ENCODE data around the gene SDK1. TPM values are rescaled to one million over a fixed set of nuclear protein-coding genes. Genes with fewer than 3 reads are reported as not detected.

SDK1 gene
- total RNA-seq, 1 donor from 2014 or later = 0.34 TPM

DNA sequence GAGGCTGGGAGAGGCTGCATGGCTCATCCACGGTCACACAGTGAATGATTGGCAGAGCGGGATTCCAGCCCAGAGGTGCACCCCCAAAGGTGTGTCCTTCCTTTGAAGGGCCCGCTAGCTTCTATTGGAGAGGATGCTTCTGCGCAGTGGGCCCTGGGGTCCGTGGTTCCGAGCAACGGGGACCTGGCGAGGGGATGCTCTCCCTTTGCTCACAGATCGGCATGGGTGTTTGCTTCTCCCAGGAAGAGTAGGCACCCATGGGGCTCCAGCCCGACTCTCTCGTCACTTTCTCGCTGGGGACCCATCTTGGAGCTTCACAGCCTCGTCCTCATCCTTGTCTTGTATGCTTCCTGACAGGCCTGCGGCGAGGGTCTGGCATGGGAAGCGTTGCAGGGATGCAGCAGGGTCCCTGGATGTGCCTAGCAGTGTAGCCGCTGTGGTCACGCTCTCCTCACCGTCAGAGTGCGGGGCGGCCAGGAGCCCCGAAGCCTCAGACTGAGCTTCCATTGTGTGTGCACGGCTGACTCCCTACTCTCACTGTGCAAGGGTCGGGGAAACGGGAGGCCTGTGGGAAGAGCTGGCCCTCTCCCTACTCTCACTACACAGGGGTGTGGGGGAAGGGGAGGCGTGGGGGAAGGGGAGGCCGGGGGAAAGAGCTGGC, 842.6 kb downstream of the SDK1 start:
- DNase-seq = no peak

DNA sequence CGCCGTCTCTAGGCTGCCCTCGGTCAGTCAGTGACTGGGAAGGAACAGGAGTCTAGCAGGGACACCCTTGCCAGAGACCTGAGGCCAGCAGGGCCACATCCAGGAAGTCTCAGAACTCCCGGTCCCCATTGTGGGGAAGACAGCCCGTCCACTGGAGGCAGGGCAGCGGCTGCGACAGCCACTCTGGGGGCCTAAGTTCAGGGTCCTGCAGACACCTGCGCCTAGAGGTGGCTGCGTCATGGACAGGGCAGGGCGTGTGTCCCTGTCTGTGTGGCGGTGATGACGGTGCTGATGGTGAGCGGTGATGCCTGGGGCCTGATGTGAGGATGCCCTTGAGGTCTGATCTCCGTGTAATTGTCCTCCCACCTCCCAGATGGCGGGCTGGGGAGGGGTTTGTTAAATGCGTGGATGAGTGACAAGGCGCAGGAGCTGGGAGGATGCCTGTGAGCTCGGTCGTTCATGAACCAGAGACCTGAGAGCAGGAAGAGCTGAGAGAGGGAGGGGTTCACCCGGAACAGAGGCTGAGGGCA, 843.2 kb downstream of the SDK1 start:
- DNase-seq = no peak

DNA sequence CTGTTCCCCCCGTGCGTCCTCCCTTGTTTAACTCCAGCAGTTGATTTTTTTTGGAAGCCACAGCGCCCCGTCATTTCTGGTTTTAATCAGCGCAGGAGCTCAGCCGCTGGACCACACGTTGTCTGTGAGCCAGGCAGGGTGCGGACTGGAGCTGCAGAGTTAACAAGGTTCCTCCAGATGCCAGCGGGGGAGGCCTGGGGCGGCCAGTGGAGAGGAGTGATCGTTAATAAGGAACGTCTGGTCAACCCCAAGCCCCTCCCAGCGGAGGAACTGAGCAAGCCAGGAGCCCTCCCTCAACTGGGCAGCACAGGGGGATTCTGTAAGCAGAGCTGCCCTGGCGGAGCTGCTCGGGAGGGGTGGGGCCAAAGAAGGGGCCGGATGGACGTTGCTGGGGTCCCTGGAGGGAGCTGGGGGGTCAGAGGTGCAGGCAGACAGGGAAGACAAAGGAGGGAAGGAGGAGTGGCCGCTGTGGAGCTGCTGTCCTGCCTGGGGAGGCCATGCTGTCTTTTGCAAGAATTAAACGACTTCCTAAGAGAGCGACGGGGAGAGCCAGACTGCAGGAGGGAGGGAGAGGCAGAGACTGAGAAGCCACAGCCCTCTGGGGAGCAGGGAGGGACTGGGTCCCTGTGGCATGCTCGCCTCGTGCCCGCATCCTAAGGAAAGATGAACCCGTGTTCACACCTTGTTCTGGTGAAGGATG, 843.9 kb downstream of the SDK1 start:
- DNase-seq = peak; percentile 24

DNA sequence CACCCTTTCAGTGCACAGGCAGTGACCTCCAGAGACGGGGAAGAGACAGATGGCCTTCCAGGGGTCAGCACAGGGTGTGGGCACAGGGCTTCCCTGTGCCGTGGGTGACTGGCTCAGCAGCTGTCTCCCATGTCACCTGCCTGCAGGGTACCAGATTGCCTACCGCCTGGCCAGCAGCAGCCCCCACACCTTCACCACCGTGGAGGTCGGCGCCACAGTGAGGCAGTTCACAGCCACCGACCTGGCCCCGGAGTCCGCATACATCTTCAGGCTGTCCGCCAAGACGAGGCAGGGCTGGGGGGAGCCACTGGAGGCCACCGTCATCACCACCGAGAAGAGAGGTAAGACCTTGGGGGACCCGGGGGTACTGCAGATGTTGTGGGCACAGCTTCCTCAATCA, 844.5 kb downstream of the SDK1 start:
- DNase-seq = no peak

DNA sequence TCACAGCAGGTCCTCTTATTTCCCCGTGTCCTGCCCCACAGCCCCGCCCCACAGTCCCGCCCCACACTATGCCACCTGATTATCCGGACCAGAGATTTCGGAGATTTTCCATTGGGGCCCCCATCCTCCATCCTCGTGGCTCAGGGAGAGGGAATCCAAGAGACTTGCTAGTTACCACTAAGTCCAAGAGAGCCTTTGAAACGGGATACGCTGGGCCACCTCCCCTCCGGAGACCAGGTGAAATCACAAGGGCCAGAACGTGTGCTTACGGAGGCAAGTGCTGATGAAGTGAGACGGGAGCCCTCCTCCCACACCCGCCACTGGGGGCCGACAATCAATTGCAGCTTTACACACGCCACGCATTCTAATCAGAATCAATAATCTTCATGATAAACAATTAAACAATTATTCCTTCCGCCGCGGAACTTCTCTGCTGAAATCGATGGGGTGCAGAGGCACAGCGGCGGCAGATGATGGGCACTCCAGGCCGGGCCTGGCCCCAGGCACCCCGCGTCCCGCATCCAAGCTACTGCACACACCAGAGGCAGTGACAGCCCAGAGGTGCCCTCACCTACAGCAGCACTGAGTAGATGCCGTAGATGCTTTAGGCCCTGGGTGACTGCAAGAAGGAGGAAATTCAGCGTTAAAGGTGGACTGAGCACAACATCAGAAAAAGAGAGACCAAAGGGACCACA, 847.0 kb downstream of the SDK1 start:
- no peak for DNase-seq

DNA sequence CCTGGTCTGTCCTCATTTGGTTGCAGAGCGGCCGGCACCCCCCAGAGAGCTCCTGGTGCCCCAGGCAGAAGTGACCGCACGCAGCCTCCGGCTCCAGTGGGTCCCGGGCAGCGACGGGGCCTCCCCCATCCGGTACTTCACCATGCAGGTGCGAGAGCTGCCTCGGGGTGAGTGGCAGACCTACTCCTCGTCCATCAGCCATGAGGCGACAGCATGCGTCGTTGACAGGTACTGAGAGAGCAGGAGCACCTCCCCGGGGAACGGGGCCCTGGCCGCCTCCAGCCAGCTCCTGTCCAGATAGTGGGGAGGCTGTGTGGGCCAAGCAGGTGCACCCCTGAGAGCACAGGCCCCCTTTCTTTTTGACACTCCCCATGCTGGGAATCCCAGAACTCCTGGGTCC, 848.2 kb downstream of the SDK1 start:
- no peak for DNase-seq

DNA sequence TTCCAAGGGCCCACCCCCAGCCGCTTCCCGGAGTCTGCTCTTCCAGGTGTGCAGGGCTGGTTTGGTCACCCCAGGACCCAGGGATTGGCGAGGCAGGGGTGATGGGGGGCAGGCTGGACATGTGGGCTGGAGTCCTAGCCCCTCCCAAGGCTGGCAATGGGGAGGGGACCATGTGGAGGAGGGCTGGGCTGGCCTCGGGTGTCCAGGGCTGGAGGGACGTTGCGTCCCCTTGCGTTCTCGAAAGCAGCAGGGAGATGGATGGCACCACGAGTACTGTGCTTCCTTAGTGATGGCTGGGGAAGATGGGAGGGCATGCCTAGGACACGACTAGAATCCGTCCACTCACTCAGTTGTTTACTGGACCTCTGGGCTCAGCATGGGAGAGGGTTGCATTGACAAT, 848.6 kb downstream of the SDK1 start:
- no peak for DNase-seq

DNA sequence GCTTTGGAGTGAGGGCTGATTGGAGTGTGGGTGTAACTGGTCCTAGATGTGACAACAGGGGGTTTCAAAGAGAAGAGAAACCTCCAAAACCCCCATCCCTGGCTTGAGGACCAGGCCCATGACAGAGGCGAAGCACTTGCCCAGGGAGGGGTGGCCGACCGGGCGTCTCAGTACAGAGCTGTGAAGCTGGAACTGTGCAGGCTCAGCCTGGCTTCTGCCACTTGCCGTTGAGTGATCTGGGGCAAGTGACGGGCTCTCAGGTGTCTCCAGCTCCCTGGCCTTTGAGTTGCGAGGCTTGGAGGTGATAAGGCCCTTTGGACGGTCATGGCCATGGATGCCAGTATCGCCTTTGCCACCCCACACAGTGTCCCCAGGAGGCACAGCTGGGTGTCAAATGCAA, 849.7 kb downstream of the SDK1 start:
- DNase-seq = no peak

DNA sequence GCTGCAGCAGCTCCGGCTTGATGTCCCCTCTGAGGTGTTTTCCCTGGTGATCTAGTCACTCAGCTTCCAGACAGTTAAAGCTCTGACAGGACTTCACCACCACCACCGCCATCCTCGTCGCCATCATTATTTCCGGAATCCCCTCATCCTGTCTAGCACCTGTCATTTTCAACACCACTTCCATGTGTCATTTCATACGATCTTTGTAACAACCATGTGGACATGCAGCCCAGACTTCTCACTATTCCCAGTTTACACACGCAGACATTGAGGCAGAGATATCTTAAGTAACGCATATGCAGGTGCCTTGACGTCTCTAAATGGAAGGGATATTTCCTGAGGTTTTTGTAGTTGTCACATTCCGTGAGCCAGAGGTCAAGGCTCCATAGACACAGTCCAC, 850.5 kb downstream of the SDK1 start:
- DNase-seq = no peak

DNA sequence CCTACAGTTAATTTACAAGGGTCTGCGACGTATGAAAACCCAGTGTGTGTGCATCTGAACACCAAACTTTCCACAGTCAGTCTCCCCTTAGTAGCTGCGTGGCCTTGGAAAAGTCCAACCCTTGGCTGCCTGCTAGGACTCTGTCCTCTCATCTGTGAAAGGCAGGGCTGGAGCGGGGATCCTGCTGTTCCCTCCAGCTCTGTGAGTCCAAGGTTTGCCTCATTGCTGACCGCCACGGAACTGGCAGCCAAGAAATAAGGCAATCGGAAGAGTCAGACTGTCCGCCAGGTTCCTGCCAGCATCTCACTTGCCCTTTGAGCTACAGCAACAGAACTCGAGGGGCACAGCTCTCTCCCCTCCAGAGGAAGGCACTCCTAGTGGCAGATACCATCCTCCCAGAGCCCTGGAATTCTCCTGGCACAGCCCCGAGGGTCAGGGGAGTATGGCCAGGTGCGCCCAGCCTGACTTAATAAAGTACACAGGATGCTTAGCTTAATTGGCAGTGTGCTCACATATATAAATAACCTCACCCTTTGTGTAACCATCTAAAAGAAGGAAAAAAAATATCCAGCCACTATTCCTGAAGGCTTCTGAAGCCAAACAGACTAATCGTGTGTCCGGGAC, 851.0 kb downstream of the SDK1 start:
- no peak for DNase-seq

DNA sequence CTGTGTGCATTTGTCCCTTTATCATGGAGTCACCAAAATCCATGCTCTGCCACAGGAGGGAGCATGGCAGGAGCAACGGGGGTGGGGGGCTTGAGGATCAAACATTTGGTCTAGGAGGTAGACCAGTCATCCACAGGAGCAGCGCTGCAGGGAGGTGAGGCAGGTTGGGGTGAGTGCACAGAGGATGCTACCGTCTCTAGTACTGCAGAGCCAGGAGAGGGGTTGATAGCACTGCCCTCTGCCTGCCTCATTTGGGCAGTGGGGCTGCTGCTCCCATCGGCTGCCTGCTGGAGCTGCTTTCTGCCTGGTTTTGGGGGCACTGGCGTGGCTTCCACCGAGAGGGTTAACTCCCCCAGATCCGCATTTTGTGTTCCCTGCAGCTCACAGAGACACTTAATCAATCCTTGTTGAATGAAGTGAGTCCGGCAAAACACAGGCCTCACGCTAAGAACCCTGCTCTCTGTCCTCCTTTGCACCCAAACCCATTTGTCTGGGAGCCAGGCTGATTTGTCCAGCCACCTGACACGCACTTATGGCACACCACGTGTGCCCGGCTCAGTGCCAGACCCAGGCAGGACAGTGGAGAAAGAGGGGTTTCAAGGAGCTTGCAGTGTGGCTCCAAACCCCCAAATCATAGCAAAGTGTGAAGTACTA, 854.0 kb downstream of the SDK1 start:
- no peak for DNase-seq

DNA sequence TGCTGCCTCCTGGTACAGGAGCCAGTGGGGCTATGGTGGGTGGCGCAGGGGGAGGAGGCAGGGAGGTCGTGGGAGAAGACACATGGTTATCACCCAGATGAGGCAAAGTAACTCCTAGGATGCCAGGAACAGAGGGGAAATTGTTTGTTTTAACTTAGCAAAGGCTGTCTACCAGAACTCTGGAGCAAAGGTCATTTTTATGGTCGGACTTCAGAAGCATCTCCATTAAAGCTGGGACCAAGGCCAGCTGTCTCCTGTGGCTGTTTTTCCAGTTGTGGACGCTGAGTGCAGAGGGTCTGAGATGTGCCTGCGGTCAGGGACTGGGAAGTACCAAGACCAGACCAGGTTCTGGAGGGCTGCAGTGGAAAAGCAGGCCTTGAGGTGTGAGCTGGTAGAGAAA, 855.1 kb downstream of the SDK1 start:
- no peak for DNase-seq

DNA sequence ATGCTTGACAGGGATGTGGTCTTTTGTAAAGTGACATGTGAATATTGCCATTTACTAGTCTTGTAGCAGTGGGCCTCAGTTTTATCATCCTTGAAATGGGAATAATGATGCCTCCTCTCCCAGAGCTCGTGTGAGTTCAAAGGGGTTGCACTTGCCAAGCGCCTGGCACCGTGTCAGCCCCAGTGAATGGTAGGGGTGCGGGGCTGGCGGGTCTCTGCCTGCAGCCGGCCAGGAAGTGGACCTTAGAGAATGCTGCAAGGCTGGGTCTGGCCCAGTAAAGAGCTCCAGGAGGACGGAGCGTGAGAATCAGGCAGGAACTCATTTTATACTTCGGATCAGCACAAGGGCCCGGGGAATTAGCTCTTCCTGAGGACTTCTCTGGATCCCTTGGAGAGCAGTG, 856.6 kb downstream of the SDK1 start:
- DNase-seq = no peak

DNA sequence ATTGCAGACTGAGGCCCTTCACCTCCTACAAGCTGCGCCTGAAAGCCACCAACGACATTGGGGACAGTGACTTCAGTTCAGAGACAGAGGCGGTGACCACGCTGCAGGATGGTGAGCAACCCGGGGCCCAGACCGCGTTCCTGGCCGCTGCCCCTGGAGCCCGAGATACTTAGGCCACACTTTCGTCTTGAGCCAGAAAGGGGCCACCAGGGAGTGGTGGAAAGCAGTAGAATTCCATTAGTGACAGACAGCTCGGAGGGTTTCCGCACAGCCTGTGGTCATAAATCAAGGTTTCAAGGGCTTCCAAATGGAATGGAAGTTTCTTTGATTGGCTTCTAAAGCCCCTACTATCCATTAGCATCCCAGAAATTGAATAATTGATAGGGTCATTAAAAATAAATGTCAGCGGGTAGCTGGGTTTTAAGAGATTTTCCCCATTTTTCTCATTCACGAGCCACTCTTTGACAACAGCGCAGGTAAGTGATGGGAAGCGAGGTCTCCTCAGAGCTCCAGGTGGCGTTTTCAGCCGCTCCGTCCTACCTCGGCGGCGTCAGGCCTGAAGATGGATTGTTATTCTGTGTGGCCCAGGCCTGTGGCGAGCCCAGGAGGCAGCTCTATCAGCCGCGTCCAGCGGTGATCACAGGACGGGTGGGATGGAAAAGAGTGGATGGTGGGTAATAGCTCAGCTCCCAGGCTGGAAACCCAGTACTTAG, 857.5 kb downstream of the SDK1 start:
- DNase-seq = no peak

DNA sequence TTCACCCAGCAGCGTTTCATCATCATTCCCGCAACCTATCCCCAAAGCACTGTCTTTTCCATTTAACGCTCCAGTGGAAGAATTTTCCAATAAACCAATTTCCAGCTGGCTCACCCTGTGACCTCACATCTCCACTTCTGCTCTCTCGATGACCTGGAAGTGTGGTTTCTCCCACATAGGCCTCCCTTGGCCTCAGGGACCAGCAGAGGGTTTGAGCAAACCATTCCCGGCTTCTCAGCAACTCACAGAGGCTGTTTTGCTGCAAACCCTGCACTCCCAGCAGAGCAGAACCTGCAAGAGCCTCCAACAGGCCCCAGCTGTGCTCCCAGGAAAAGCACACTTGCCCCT, 858.1 kb downstream of the SDK1 start:
- no peak for DNase-seq

DNA sequence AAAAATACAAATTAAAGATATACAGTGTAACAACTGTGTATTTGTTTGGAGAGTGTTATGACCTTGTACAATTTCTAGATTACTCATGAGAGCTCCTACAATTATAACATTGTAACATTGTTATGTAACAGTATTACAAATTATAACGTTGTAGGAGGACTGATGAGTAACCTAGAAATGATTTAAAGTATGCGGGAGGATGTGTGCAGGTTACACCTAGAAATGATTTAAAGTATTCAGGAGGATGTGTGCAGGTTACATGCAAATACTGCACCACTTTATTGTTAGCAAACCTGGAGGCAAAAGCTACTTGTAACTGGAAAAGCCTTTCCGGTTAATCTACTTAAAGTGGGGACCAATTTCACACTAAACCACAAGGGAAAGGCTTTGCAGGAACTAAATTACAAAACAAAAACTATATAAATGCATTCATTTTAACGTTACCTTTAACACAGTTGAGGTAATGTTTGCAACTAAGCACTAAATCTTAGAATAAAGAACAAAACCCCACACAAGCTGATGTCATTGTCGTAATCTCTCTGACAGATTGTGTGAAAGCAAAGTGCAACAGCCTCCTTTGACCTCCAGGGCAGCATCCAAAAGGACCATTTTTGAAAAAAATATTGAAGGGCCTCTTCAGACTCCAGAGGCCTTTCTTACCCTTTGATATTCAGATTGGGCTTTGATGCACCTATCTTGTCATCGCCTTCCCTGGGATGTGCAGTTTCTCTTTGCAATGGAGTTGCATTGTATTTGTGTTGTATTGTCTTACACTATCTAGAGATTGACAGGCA, 858.9 kb downstream of the SDK1 start:
- no peak for DNase-seq

DNA sequence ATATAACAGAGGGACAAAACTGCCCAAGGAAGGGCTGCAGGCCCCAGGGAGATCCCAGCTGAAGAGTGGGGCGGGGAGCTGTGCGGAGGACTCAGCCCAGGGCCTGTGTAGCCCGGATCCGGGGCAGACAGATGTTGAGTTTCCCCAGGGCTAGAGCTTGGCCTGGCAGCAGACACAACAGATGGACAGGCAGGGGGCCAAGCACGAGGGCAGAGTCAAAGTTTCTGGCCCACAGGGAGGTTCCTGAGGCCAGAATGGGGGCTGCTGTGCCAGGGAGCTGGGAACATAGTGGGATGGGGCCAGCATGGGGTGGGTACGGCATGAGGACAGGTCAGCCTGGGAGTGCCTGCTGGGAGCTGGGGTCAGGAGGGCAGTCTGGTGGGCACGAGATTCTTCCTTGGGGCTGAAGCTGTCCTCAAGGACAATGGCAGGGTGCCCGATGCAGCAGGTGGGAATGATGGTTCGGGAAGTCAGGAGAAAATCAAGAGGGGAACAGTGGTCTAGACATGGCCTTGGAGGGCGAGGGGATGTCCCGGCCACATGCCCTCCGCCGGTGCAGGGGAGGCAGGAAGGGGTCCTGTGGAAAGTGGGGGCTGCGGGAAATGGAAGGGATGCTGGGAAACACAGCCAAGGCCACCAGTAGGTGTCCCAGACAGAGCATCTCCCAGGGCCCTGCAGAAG, 862.0 kb downstream of the SDK1 start:
- DNase-seq = no peak

DNA sequence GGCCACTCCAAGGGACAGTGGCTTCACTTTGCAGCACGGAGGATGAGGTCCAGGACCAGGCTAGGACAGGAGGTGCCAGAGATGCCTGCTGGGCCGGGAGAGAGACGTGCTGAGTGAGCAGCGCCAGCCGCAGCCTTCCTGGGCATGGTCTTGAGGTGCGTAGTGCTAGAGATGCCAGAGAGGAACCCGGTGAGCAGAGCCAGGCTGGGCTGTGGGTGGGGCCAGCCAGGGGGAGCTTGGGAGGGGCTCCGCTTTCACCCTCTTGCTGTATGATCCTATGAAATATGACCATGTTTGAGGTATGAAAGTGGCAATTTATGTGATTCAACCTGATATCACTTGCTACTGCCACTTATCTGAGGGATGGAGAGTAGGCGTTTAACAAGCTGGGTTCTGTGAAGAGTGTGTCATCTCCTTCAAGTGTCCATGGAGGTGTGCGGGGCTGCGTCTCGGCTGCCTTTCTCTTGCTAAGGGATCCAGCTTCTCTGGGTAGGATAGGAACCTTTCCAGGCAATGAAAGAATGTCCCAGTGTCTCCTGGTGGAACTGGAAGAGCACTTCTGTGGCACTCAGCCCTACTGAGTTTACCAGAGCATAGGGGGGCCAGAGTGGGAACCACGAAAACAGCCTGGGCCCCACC, 862.6 kb downstream of the SDK1 start:
- DNase-seq = no peak

DNA sequence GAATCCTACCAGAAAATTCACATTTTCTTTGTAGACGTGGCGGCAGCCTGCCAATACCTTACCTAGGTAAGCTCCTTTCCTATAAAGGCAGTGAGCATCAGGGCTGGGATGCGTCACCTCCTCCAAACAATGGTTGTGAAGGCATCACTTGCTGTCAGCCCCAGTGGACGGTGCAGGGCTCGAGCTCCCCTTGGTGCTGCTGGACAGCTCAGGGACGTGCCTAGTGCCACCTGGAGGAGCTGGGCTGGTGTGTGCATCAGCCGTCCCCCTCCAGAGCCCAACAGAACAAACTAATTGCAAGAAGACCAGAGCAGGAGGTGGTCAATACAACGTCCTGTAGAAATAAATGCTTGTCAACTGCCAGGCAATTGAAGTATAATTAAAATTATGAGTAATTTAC, 863.5 kb downstream of the SDK1 start:
- peak; percentile 5 for DNase-seq

DNA sequence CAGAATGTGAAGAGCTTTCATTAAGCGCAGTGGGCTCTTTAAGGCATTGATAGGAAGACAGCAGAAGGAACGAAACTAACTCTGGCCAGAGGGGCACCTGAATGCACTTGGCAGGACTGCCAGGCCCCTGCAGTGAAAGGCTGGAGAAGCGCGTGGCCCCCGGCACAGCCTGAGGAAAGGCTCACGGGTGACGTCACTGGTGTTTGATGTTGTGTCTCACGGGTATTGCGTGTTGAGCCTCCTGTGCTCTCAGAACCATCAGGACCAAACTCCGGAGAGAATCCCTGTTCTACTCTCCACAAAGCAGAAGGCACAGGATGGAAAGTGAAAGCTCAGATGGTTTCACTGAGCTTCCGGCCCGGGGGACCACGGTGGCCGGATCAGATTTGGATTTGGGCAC, 865.3 kb downstream of the SDK1 start:
- no peak for DNase-seq

Data from dermis blood vessel endothelial cell (primary cell).